DOHH2 (cell line): ENCODE measurements around the gene MPHOSPH9.
A peak's percentile ranks its signal among the peaks of the same experiment; 100 is the strongest.

Source experiments
- H3F3A ChIP-seq: fragments of 200-600 bp; sonication (generic), shearing (Covaris generic); 2 replicates; pipeline ENCODE4 v1.6.0; 2016; ENCODE audit warnings: antibody characterized with exemption, mild to moderate bottlenecking; ENCODE audit not compliant: control insufficient read depth, insufficient read depth
- H3K27ac ChIP-seq: fragments of 200-600 bp; sonication (generic); 2 replicates; pipeline ENCODE4 v1.5.1; 2014; ENCODE audit warnings: low read depth, mild to moderate bottlenecking, low read length, moderate library complexity
- H3K27me3 ChIP-seq: fragments of 200-600 bp; sonication (generic); 2 replicates; pipeline ENCODE4 v1.6.1; 2014; ENCODE audit warnings: mild to moderate bottlenecking, low read length, mixed read lengths; ENCODE audit not compliant: control insufficient read depth
- H3K36me3 ChIP-seq: fragments of 200-600 bp; sonication (generic); 2 replicates; pipeline ENCODE4 v1.6.1; 2014; ENCODE audit warnings: mild to moderate bottlenecking, low read length, moderate library complexity, mixed read lengths; ENCODE audit not compliant: control insufficient read depth
- H3K4me1 ChIP-seq: fragments of 200-600 bp; sonication (generic); 2 replicates; pipeline ENCODE4 v1.6.1; 2014; ENCODE audit warnings: mild to moderate bottlenecking, low read length, mixed read lengths; ENCODE audit not compliant: control insufficient read depth
- H3K4me2 ChIP-seq: fragments of 200-600 bp; sonication (generic); 2 replicates; pipeline ENCODE4 v1.6.0; 2014; ENCODE audit warnings: mild to moderate bottlenecking, low read length, moderate library complexity
- H3K4me3 ChIP-seq: fragments of 200-600 bp; sonication (generic); 2 replicates; pipeline ENCODE4 v1.5.1; 2014; ENCODE audit warnings: mild to moderate bottlenecking, low read length, mixed read lengths
- H3K79me2 ChIP-seq: fragments of 200-600 bp; sonication (generic); 2 replicates; pipeline ENCODE4 v1.6.1; 2014; ENCODE audit warnings: mild to moderate bottlenecking, low read length, mixed read lengths; ENCODE audit not compliant: control insufficient read depth
- H3K9me2 ChIP-seq: fragments of 200-600 bp; sonication (generic); replicated peaks from 2 replicates; pipeline ENCODE4 v1.6.1; 2014; ENCODE audit warnings: mild to moderate bottlenecking, low read length, mixed read lengths; ENCODE audit not compliant: control insufficient read depth
- H3K9me3 ChIP-seq: fragments of 200-600 bp; sonication (generic); 2 replicates; pipeline ENCODE4 v1.6.1; 2014; ENCODE audit warnings: antibody characterized with exemption, low read length, mixed read lengths; ENCODE audit not compliant: control insufficient read depth, insufficient read depth
- H4K20me1 ChIP-seq: fragments of 200-600 bp; sonication (generic); 2 replicates; pipeline ENCODE4 v1.6.0; 2014; ENCODE audit warnings: low read depth, mild to moderate bottlenecking, antibody characterized with exemption, low read length, moderate library complexity; ENCODE audit not compliant: control insufficient read depth, insufficient read depth
- CTCF ChIP-seq: fragments of 200-600 bp; sonication (generic); IDR thresholded peaks from one replicate; pipeline ENCODE4 v1.5.1; 2014; ENCODE audit warnings: antibody characterized with exemption, mild to moderate bottlenecking, low read depth, low read length; ENCODE audit not compliant: poor library complexity, severe bottlenecking
- EZH2phosphoT487 ChIP-seq: fragments of 200-600 bp; sonication (generic); IDR thresholded peaks from 2 replicates; pipeline ENCODE4 v1.6.1; 2017; ENCODE audit warnings: borderline replicate concordance, mild to moderate bottlenecking, antibody characterized with exemption, low read length, moderate library complexity, mixed read lengths

MPHOSPH9 gene

DNA sequence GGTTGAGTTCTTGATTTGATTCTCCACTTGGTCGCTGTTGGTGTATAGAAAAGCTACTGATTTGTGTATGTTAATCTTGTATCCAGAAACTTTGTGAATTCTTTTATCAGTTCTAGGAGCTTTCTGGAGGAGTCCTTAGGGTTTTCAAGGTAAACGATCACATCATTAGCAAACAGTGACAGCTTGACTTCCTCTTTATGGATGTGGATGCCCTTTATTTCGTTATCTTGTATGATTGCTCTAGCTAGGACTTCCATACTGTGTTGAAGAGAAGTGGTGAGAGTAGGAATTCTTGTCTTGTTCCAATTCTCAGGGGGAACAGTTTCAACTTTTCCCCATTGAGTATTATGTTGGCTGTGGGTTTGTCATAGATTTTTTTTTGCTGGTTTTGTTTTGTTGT, 12.7 kb upstream of the MPHOSPH9 start:
- peaks cover 92% of the 10 kb centered on the region for H3K79me2 ChIP-seq
- no peaks in the 10 kb centered on the region for H3K27me3 ChIP-seq
- H3F3A ChIP-seq = peaks cover 7% of the 10 kb centered on the region; the same call in 1 of the 2 replicates
- TF ChIP-seq EZH2phosphoT487 (no peak), CTCF (no peak)
- H4K20me1 ChIP-seq = peaks cover 8% of the 10 kb centered on the region
- no peak overlapping the region for H3K4me3 ChIP-seq
- peaks cover 45% of the 10 kb centered on the region for H3K36me3 ChIP-seq
- H3K9me3 ChIP-seq = no peaks in the 10 kb centered on the region
- H3K4me1 ChIP-seq = peaks cover 17% of the 10 kb centered on the region
- H3K9me2 ChIP-seq = no peaks in the 10 kb centered on the region
- H3K27ac ChIP-seq = no peak overlapping the region
- no peak overlapping the region for H3K4me2 ChIP-seq

DNA sequence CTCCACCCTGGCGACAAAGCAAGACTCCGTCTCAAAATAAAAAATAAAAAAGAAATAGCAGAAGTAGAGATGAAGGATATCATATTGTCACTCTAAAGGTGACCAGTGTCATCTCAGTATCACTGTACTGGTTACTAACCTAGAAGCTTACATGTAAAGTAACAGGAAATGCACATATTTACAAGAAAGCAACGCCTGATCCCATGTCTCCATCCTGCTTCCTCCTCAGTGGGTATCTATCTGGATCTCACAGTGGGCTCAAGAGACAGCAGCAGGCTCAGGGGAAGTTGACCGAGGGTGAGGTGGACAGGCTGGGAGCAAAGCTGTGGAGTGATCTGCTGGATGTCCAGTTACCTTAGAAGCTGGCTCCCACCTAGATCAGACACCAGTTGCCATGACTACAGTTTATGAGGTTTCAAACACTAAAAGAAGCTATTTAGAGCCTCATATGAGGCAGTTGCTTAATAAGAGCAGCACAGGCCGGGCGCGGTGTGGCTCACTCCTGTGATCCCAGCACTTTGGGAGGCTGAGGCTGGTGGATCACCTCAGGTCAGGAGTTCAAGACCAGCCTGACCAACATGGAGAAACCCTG, 10.8 kb upstream of the MPHOSPH9 start:
- Histone ChIP-seq H4K20me1 (peaks cover 3% of the 10 kb centered on the region; the same call in 1 of the 2 replicates), H3F3A (peaks cover 7% of the 10 kb centered on the region; the same call in 1 of the 2 replicates), H3K9me2 (no peaks in the 10 kb centered on the region), H3K27ac (no peak overlapping the region), H3K4me1 (peaks cover 15% of the 10 kb centered on the region), H3K79me2 (peaks cover 92% of the 10 kb centered on the region), H3K4me3 (no peak overlapping the region), H3K27me3 (no peaks in the 10 kb centered on the region), H3K4me2 (no peak overlapping the region), H3K9me3 (no peaks in the 10 kb centered on the region), H3K36me3 (peaks cover 49% of the 10 kb centered on the region)
- TF ChIP-seq EZH2phosphoT487 (no peak), CTCF (no peak)

- Histone ChIP-seq H3K9me3 (no peaks in the 10 kb centered on the region), H3F3A (peaks cover 13% of the 10 kb centered on the region), H3K4me2 (peak overlapping the region; percentile 28), H3K36me3 (peaks cover 45% of the 10 kb centered on the region), H4K20me1 (peaks cover 2% of the 10 kb centered on the region; the same call in 1 of the 2 replicates), H3K27me3 (no peaks in the 10 kb centered on the region), H3K79me2 (peaks cover 91% of the 10 kb centered on the region), H3K4me3 (no peak overlapping the region), H3K4me1 (peaks cover 28% of the 10 kb centered on the region), H3K27ac (no peak overlapping the region; the same call in 1 of the 2 replicates), H3K9me2 (no peaks in the 10 kb centered on the region)
- TF ChIP-seq CTCF (no peak), EZH2phosphoT487 (no peak)
Observed at GRCh38 chr12:123242116-123242904, 9.4 kb upstream of the MPHOSPH9 start.
